ENCODE results near the gene SSBP3.

DNA sequence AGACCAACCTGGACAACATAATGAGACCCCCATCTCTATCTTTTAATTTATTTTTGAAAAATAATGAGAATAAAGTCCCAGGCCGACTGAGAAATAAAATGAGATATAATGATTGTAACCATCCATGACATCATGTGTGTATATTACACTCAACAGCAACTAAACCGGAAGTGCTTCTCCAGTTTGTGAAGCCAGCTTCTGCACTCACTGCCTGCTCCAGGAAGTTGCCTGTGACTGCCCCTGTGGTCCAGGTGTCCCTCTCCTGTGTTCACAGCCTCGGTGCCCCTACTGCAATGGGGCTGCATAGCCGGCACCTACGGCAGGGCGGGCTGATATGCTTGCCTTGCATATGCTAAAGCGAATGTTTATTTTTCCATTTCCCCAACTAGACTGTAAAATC lies 68.3 kb downstream of the SSBP3 start:
- no peak for TF ChIP-seq POLR2A (IDR thresholded peaks at IDR 0.05; ENCODE audit: low read depth, low read length)
- no peak for TF ChIP-seq POLR2AphosphoS5 (IDR thresholded peaks at IDR 0.05; ENCODE audit: low read depth, low read length)
- no peak for TF ChIP-seq TAF1 (IDR thresholded peaks at IDR 0.05; ENCODE audit: low read depth, low read length)
- TF ChIP-seq SPI1 (IDR thresholded peaks at IDR 0.05; ENCODE audit: low read depth, low read length) = no peak
- TF ChIP-seq PAX5 (IDR thresholded peaks at IDR 0.05; ENCODE audit: insufficient read depth, low read length, severe bottlenecking) = no peak
- no peak for TF ChIP-seq POU2F2 (IDR thresholded peaks at IDR 0.05; ENCODE audit: low read depth, low read length)
